IPS-15b (cell line): ENCODE results near the gene GNAQ.
"Not testable (repeated sequence)": the region's sequence is repeated elsewhere in the genome, so short reads cannot be mapped to it uniquely, and the experiment has no call there.

Experiments used
- H3K27me3 ChIP-seq: one replicate; pipeline ENCODE4 v1.6.1; 2013; ENCODE audit warnings: low read length; ENCODE audit not compliant: control insufficient read depth, insufficient read depth
- H3K36me3 ChIP-seq: one replicate; pipeline ENCODE4 v1.6.1; 2013; ENCODE audit warnings: low read length; ENCODE audit not compliant: control insufficient read depth, insufficient read depth
- H3K4me1 ChIP-seq: one replicate; pipeline ENCODE4 v1.6.1; 2013; ENCODE audit warnings: mild to moderate bottlenecking, low read length; ENCODE audit not compliant: control insufficient read depth, insufficient read depth
- H3K4me3 ChIP-seq: one replicate; pipeline ENCODE4 v1.5.1; 2013; ENCODE audit warnings: low read depth, low read length
- H3K9ac ChIP-seq: one replicate; pipeline ENCODE4 v1.6.1; 2013; ENCODE audit warnings: low read depth, mild to moderate bottlenecking, low read length
- H3K9me3 ChIP-seq: one replicate; pipeline ENCODE4 v1.6.1; 2013; ENCODE audit warnings: mild to moderate bottlenecking, low read length; ENCODE audit not compliant: control insufficient read depth, insufficient read depth

The GNAQ gene

GRCh38 chr9:77718298-77718640 is 313.3 kb downstream of the GNAQ start:
- not testable (repeated sequence) for H3K9ac ChIP-seq, H3K4me3 ChIP-seq, H3K27me3 ChIP-seq, H3K36me3 ChIP-seq, H3K9me3 ChIP-seq
- H3K4me1 ChIP-seq = peaks cover 23% of the 10 kb centered on the region

- H3K36me3 ChIP-seq, H3K9ac ChIP-seq, H3K27me3 ChIP-seq, H3K9me3 ChIP-seq, H3K4me3 ChIP-seq: not testable (repeated sequence)
- peaks cover 23% of the 10 kb centered on the region for H3K4me1 ChIP-seq
These were observed 313.9 kb downstream of the GNAQ start for GRCh38 chr9:77717608-77718297.

DNA sequence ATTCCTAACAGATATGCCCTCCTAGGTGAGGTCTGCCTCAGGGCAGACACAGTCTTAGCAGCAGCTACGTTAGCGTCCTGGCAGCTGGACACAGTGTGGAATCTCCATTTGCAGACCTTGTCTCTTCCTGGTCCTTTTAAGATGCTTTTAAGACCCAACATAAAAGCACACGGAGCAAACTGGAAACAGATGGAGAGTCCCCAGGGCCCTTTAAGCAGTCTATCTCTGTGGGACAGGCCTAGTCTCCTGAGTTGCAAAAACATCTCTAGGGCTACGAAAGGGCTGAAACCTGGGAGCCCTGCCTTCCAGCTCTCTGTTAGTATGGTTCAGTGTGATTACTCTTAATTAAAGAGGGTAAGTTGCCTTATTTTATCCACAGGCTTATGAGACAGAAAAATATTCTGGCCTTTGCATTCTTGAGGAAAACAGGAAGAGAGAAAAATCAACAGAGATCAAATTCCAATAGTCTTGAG is 317.5 kb downstream of the GNAQ start:
- H3K27me3 ChIP-seq = no peaks in the 10 kb centered on the region
- no peak overlapping the region for H3K9ac ChIP-seq
- no peak overlapping the region for H3K4me3 ChIP-seq
- no peaks in the 10 kb centered on the region for H3K36me3 ChIP-seq
- peaks cover 17% of the 10 kb centered on the region for H3K4me1 ChIP-seq
- H3K9me3 ChIP-seq = no peaks in the 10 kb centered on the region

DNA sequence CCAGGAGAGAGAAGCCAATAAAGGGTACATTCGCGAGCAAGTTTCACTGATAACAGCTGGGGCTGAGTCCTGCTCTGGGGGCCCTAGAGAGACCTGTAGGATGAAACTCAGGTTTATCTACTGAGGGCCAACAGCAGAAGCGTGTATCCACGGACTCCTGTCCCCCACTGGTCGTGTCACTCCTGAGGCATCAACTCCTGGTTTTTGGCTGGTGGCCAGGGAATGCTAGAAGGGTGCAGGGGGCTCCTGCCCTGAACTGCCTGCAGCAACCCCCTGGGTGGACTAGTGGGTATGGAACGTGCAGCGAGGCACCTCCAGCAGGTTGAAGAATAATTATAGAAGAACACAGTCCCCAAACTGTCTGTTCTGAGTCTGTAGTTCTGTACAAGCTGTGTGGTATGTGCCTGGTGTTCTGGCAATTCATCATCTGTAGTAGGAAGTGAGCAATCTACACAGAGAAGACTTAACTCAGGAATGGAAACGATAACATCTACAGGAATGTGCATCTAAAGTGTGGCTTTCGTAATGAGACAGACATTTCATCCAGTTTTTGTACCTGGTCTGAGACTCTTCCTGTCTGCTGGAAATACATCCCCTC is 319.0 kb downstream of the GNAQ start:
- H3K4me1 ChIP-seq = peaks cover 14% of the 10 kb centered on the region
- no peak overlapping the region for H3K9ac ChIP-seq
- H3K27me3 ChIP-seq = no peaks in the 10 kb centered on the region
- H3K4me3 ChIP-seq = no peak overlapping the region
- H3K9me3 ChIP-seq = no peaks in the 10 kb centered on the region
- no peaks in the 10 kb centered on the region for H3K36me3 ChIP-seq

GRCh38 chr9:77710965-77711648 is 320.5 kb downstream of the GNAQ start:
- Histone ChIP-seq H3K4me1 (peaks cover 5% of the 10 kb centered on the region), H3K9ac (no peak overlapping the region), H3K36me3 (no peaks in the 10 kb centered on the region), H3K4me3 (no peak overlapping the region), H3K9me3 (no peaks in the 10 kb centered on the region), H3K27me3 (no peaks in the 10 kb centered on the region)

DNA sequence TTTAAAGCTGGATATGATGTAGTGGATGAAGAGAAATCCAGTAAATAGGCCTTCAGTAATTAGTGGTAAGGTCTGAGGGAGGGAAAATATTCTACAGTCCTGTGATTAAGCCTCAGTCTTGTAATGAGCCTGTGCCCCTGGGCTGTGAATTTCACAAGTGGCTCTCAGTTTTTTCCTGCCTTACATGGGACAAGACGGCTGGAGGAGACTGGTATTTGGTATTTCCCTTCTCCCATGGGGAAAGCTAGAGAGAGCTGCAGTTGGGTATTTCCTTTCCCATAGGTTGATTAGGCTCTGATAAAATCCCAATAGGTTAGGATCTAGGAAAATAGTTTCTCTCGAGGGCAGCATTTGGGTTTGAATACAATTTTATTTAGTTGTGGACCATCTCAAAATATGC is 321.3 kb downstream of the GNAQ start:
- Histone ChIP-seq H3K9ac (no peak overlapping the region), H3K4me1 (peaks cover 5% of the 10 kb centered on the region), H3K27me3 (no peaks in the 10 kb centered on the region), H3K4me3 (no peak overlapping the region), H3K36me3 (no peaks in the 10 kb centered on the region), H3K9me3 (no peaks in the 10 kb centered on the region)

- Histone ChIP-seq H3K9ac (no peak overlapping the region), H3K9me3 (no peaks in the 10 kb centered on the region), H3K4me3 (no peak overlapping the region), H3K4me1 (no peaks in the 10 kb centered on the region), H3K36me3 (no peaks in the 10 kb centered on the region), H3K27me3 (no peaks in the 10 kb centered on the region)
These were observed 323.4 kb downstream of the GNAQ start for GRCh38 chr9:77708064-77708815.

DNA sequence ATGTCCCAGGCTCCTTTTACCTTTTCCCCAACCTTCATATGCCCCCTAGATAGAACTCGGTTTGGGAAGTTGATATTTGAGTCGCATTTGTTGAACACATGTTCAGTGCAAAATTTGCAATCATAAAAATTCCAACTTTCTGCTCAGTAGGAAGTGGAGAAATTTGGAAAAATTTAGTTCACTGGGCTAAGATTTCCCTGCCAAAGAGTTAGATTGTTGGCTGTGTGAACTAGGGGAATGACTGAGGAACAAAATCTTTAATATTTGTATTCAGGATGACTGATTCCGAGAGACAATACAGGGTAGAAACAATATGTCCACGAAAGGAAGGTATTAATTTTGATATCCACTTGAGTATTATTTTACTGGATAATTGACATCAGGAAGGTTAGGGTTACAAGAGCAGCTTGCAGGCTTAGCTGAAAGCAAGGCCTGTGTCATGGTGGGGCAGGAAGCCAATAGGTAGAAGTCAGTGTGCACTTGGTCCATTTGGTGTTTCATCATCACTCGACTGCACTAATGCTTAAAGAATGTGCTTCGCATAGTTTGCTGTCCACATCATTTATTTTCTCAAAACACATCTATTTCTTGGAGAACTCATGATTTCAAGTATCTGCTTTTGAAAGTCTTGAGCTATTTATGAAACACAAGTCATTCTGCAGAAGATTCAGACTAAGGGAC is 324.1 kb downstream of the GNAQ start:
- no peaks in the 10 kb centered on the region for H3K27me3 ChIP-seq
- no peaks in the 10 kb centered on the region for H3K36me3 ChIP-seq
- H3K4me1 ChIP-seq = no peaks in the 10 kb centered on the region
- no peak overlapping the region for H3K4me3 ChIP-seq
- H3K9me3 ChIP-seq = no peaks in the 10 kb centered on the region
- H3K9ac ChIP-seq = no peak overlapping the region

DNA sequence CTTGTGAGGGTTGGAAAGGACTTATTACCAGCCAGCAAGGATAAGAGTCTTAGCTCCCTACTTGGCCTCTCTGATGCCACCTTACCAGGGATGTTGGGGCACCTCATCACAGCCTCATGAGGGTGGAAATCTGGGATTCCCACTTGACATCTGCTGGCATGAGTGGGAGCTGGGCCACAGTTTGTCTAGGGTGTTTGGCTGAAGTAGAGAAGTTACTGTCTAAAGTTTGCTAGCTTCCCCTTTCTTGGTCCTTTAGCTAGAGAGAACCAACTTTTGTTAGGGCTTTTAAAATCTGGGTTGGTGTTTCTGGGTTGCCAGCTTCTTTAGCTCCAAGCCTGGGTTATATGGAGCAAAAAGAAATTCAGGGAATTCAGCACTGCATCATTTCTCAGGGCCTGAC is 326.0 kb downstream of the GNAQ start:
- Histone ChIP-seq H3K27me3 (no peaks in the 10 kb centered on the region), H3K36me3 (no peaks in the 10 kb centered on the region), H3K4me1 (no peaks in the 10 kb centered on the region), H3K9ac (no peak overlapping the region), H3K9me3 (no peaks in the 10 kb centered on the region), H3K4me3 (no peak overlapping the region)

GRCh38 chr9:77702521-77703390 is 328.9 kb downstream of the GNAQ start:
- H3K27me3 ChIP-seq, H3K36me3 ChIP-seq, H3K9ac ChIP-seq, H3K9me3 ChIP-seq, H3K4me3 ChIP-seq, H3K4me1 ChIP-seq: not testable (repeated sequence)
